Chondrocyte (in vitro differentiated cells): ENCODE data around the gene ELANE. TPM values are rescaled to one million over a fixed set of nuclear protein-coding genes. Genes with fewer than 3 reads are reported as not detected.

Experiments
- DNase-seq: peaks from one replicate; pipeline ENCODE4 v3.0.0; 2021; ENCODE audit warnings: mixed read lengths, low spot score
- H3K27ac Mint-ChIP-seq: one replicate; pipeline ENCODE4 v1.8.0; 2021; ENCODE audit warnings: mild to moderate bottlenecking, moderate library complexity, mixed read lengths; ENCODE audit not compliant: unreplicated experiment
- H3K27me3 Mint-ChIP-seq: 2 replicates; pipeline ENCODE4 v1.8.0; 2021; ENCODE audit warnings: low read depth, mixed read lengths
- H3K36me3 Mint-ChIP-seq: 2 replicates; pipeline ENCODE4 v1.8.0; 2021; ENCODE audit warnings: low read depth, mixed read lengths
- H3K4me1 Mint-ChIP-seq: 2 replicates; pipeline ENCODE4 v1.8.0; 2021; ENCODE audit warnings: low read depth, mild to moderate bottlenecking, mixed read lengths
- H3K4me3 Mint-ChIP-seq: one replicate; pipeline ENCODE4 v1.8.0; 2021; ENCODE audit warnings: mild to moderate bottlenecking, moderate library complexity, mixed read lengths; ENCODE audit not compliant: unreplicated experiment
- H3K9me3 Mint-ChIP-seq: 2 replicates; pipeline ENCODE4 v1.8.0; 2021; ENCODE audit warnings: low read depth, mixed read lengths
- microRNA-seq: library from miRNA; unstranded; fragments of <30 nt; microRNA quantifications from one replicate; pipeline ENCODE4 v1.2.0, GENCODE V29; 2020; ENCODE audit warnings: borderline number of aligned reads
- total RNA-seq: library from RNA; stranded (reverse); gene quantifications from 3 replicates; pipeline ENCODE4 v1.2.1, GENCODE V29; 2021
- TF ChIP-seq, protein P1 (sequence below): fragments of 200-600 bp; sonication (generic); IDR thresholded peaks from 2 replicates; pipeline ENCODE4 v1.5.0; 2021; ENCODE audit warnings: antibody characterized with exemption, mild to moderate bottlenecking, moderate library complexity

ELANE gene
- total RNA-seq, 1 donor from 2014 or later = not detected

- H3K36me3 Mint-ChIP-seq = no peaks in the 10 kb centered on the region
- no peak overlapping the region for H3K27ac Mint-ChIP-seq
- no peaks in the 10 kb centered on the region for H3K27me3 Mint-ChIP-seq
- H3K9me3 Mint-ChIP-seq = no peaks in the 10 kb centered on the region
- no peak for DNase-seq
- TF ChIP-seq, protein P1, sequence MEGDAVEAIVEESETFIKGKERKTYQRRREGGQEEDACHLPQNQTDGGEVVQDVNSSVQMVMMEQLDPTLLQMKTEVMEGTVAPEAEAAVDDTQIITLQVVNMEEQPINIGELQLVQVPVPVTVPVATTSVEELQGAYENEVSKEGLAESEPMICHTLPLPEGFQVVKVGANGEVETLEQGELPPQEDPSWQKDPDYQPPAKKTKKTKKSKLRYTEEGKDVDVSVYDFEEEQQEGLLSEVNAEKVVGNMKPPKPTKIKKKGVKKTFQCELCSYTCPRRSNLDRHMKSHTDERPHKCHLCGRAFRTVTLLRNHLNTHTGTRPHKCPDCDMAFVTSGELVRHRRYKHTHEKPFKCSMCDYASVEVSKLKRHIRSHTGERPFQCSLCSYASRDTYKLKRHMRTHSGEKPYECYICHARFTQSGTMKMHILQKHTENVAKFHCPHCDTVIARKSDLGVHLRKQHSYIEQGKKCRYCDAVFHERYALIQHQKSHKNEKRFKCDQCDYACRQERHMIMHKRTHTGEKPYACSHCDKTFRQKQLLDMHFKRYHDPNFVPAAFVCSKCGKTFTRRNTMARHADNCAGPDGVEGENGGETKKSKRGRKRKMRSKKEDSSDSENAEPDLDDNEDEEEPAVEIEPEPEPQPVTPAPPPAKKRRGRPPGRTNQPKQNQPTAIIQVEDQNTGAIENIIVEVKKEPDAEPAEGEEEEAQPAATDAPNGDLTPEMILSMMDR = no peak
- peaks cover 7% of the 10 kb centered on the region for H3K4me1 Mint-ChIP-seq
- no peak overlapping the region for H3K4me3 Mint-ChIP-seq
Measured at GRCh38 chr19:904545-904944, 52.4 kb downstream of the ELANE start.

Small RNA genes lying within 50 kb of the gene (microRNA-seq; reads per million reads assigned to microRNA genes)
- gene MIR3187 (26.0 reads per million, percentile 40 among the genes with 10 or more reads in this experiment), gene MIR4745 (2.8 reads per million)

Other genes with a start within 250 kb of the ELANE start
- gene POLRMT, start 218.8 kb upstream of the ELANE start, total RNA-seq = 27.3 to 35.8 TPM (median 35.5 TPM) in 3 replicates
- not detected in 3 replicates for gene FGF22, start 212.4 kb upstream of the ELANE start, total RNA-seq
- 29.3 to 36.3 TPM (median 29.5 TPM) in 3 replicates for gene RNF126, start 189.1 kb upstream of the ELANE start, total RNA-seq
- 267 to 316 TPM (median 312 TPM) in 3 replicates for gene FSTL3, start 175.9 kb upstream of the ELANE start, total RNA-seq
- gene PRSS57, start 156.9 kb upstream of the ELANE start, total RNA-seq = not detected in 3 replicates
- 166 to 182 TPM (median 175 TPM) in 3 replicates for gene PALM, start 143.4 kb upstream of the ELANE start, total RNA-seq
- 1.5 to 2.2 TPM (median 1.6 TPM) in 3 replicates for gene MISP, start 101.2 kb upstream of the ELANE start, total RNA-seq
- gene PTBP1, start 54.9 kb upstream of the ELANE start, total RNA-seq = 281 to 343 TPM (median 285 TPM) in 3 replicates
- gene PLPPR3, start 30.3 kb upstream of the ELANE start, total RNA-seq = 5.4 to 6.8 TPM (median 6.0 TPM) in 3 replicates
- 0.37 to 0.51 TPM in 2 of 3 replicates, not detected in the other for gene AZU1, start 24.5 kb upstream of the ELANE start, total RNA-seq
- gene PRTN3, start 11.3 kb upstream of the ELANE start, total RNA-seq = not detected in 3 replicates
- gene CFD, start 7.4 kb downstream of the ELANE start, total RNA-seq = 1.1 to 17.9 TPM (median 1.8 TPM) in 3 replicates
- gene MED16, start 40.9 kb downstream of the ELANE start, total RNA-seq = 47.0 to 53.9 TPM (median 53.1 TPM) in 3 replicates
- not detected in 3 replicates for gene RNU6-9, start 41.2 kb downstream of the ELANE start, total RNA-seq
- gene R3HDM4, start 60.9 kb downstream of the ELANE start, total RNA-seq = 47.1 to 52.2 TPM (median 48.4 TPM) in 3 replicates
- gene KISS1R, start 65.0 kb downstream of the ELANE start, total RNA-seq = 0.17 to 0.38 TPM (median 0.24 TPM) in 3 replicates
- 6.6 to 10.0 TPM (median 8.8 TPM) in 3 replicates for gene ARID3A, start 73.7 kb downstream of the ELANE start, total RNA-seq
- 42.1 to 48.5 TPM (median 48.0 TPM) in 3 replicates for gene WDR18, start 132.0 kb downstream of the ELANE start, total RNA-seq
- 0.31 to 0.67 TPM (median 0.33 TPM) in 3 replicates for gene GRIN3B, start 148.1 kb downstream of the ELANE start, total RNA-seq
- 120 to 130 TPM (median 120 TPM) in 3 replicates for gene TMEM259, start 168.8 kb downstream of the ELANE start, total RNA-seq
- not detected in 3 replicates for gene RNU6-2, start 169.2 kb downstream of the ELANE start, total RNA-seq
- 258 to 363 TPM (median 357 TPM) in 3 replicates for gene CNN2, start 174.3 kb downstream of the ELANE start, total RNA-seq
- 6.7 to 15.9 TPM (median 8.9 TPM) in 3 replicates for gene ABCA7, start 187.8 kb downstream of the ELANE start, total RNA-seq
- gene ARHGAP45, start 214.9 kb downstream of the ELANE start, total RNA-seq = 0.57 to 1.6 TPM (median 1.0 TPM) in 3 replicates
- gene POLR2E, start 243.1 kb downstream of the ELANE start, total RNA-seq = 110 to 119 TPM (median 113 TPM) in 3 replicates